Measurements from ENCODE around the gene ETS1. TPM values are rescaled to one million over a fixed set of nuclear protein-coding genes. Genes with fewer than 3 reads are reported as not detected.

ETS1 gene
- total RNA-seq, 1 donor from 2014 or later = 115 TPM

GRCh38 chr11:128431931-128432330, 155.4 kb downstream of the ETS1 start:
- no peak overlapping the region for H3K27ac Mint-ChIP-seq (ENCODE audit: unreplicated experiment)
- H3K4me1 Mint-ChIP-seq (ENCODE audit: low read depth) = peaks cover 13% of the 10 kb centered on the region
- H3K27me3 Mint-ChIP-seq (ENCODE audit: low read depth) = no peaks in the 10 kb centered on the region
- no peak for DNase-seq (ENCODE audit: low spot score)
- no peak for TF ChIP-seq CTCF (IDR thresholded peaks at IDR 0.05)
- no peaks in the 10 kb centered on the region for H3K36me3 Mint-ChIP-seq (ENCODE audit: low read depth)
- H3K4me3 Mint-ChIP-seq (ENCODE audit: unreplicated experiment) = no peak overlapping the region
- no peaks in the 10 kb centered on the region for H3K9me3 Mint-ChIP-seq (ENCODE audit: low read depth)

GRCh38 chr11:128428935-128429334, 158.4 kb downstream of the ETS1 start:
- no peak for DNase-seq (ENCODE audit: low spot score)
- H3K4me3 Mint-ChIP-seq (ENCODE audit: unreplicated experiment) = no peak overlapping the region
- no peaks in the 10 kb centered on the region for H3K9me3 Mint-ChIP-seq (ENCODE audit: low read depth)
- peaks cover 13% of the 10 kb centered on the region for H3K4me1 Mint-ChIP-seq (ENCODE audit: low read depth)
- no peaks in the 10 kb centered on the region for H3K36me3 Mint-ChIP-seq (ENCODE audit: low read depth)
- H3K27me3 Mint-ChIP-seq (ENCODE audit: low read depth) = no peaks in the 10 kb centered on the region
- H3K27ac Mint-ChIP-seq (ENCODE audit: unreplicated experiment) = no peak overlapping the region
- TF ChIP-seq CTCF (IDR thresholded peaks at IDR 0.05) = no peak

GRCh38 chr11:128424851-128425285, 162.5 kb downstream of the ETS1 start:
- DNase-seq (ENCODE audit: low spot score) = no peak
- no peak for TF ChIP-seq CTCF (IDR thresholded peaks at IDR 0.05)
- Mint-ChIP-seq H3K4me3 (ENCODE audit: unreplicated experiment) (no peak overlapping the region), H3K27ac (ENCODE audit: unreplicated experiment) (peak overlapping the region; percentile 54), H3K27me3 (ENCODE audit: low read depth) (no peaks in the 10 kb centered on the region), H3K9me3 (ENCODE audit: low read depth) (no peaks in the 10 kb centered on the region), H3K4me1 (ENCODE audit: low read depth) (peaks cover 41% of the 10 kb centered on the region), H3K36me3 (ENCODE audit: low read depth) (no peaks in the 10 kb centered on the region)

GRCh38 chr11:128424271-128424711, 163.1 kb downstream of the ETS1 start:
- H3K4me3 Mint-ChIP-seq (ENCODE audit: unreplicated experiment) = no peak overlapping the region
- peaks cover 47% of the 10 kb centered on the region for H3K4me1 Mint-ChIP-seq (ENCODE audit: low read depth)
- no peaks in the 10 kb centered on the region for H3K27me3 Mint-ChIP-seq (ENCODE audit: low read depth)
- no peaks in the 10 kb centered on the region for H3K9me3 Mint-ChIP-seq (ENCODE audit: low read depth)
- H3K36me3 Mint-ChIP-seq (ENCODE audit: low read depth) = no peaks in the 10 kb centered on the region
- no peak for DNase-seq (ENCODE audit: low spot score)
- TF ChIP-seq CTCF (IDR thresholded peaks at IDR 0.05) = no peak
- peak overlapping the region; percentile 81 for H3K27ac Mint-ChIP-seq (ENCODE audit: unreplicated experiment)

GRCh38 chr11:128422576-128423370, 164.6 kb downstream of the ETS1 start:
- H3K27me3 Mint-ChIP-seq (ENCODE audit: low read depth) = no peaks in the 10 kb centered on the region

More at GRCh38 chr11:128422576-128423370, 164.6 kb downstream of the ETS1 start:
- no peak for DNase-seq (ENCODE audit: low spot score)
- H3K4me3 Mint-ChIP-seq (ENCODE audit: unreplicated experiment) = no peak overlapping the region
- no peaks in the 10 kb centered on the region for H3K36me3 Mint-ChIP-seq (ENCODE audit: low read depth)
- H3K27ac Mint-ChIP-seq (ENCODE audit: unreplicated experiment) = peak overlapping the region; percentile 37
- H3K4me1 Mint-ChIP-seq (ENCODE audit: low read depth) = peaks cover 56% of the 10 kb centered on the region
- no peak for TF ChIP-seq CTCF (IDR thresholded peaks at IDR 0.05)
- H3K9me3 Mint-ChIP-seq (ENCODE audit: low read depth) = no peaks in the 10 kb centered on the region
